Breast epithelium (tissue), 4 donors: ENCODE results near the gene FMN1. TPM values are rescaled to one million over a fixed set of nuclear protein-coding genes. Genes with fewer than 3 reads are reported as not detected.

Source experiments
- DNase-seq, 2 donors: peaks; one replicate each; pipeline ENCODE4 v3.0.0-alpha.2; 2019; ENCODE audit warnings: low spot score in 2 of 2
- H3K27ac ChIP-seq, 2 donors: fragments of 200-600 bp; sonication (generic) in 1 of 2; one replicate each; pipeline ENCODE4 v1.5.1; 2016 to 2019; ENCODE audit warnings: mild to moderate bottlenecking in 1 of 2
- H3K27me3 ChIP-seq, 2 donors: fragments of 200-600 bp; sonication (generic) in 1 of 2; one replicate each; pipeline versions ENCODE4 v1.5.1 to v1.6.0; 2017 to 2019; ENCODE audit warnings: control low read depth in 1 of 2, mild to moderate bottlenecking in 1 of 2
- H3K36me3 ChIP-seq: fragments of 200-600 bp; one replicate; pipeline ENCODE4 v1.5.1; 2019
- H3K4me1 ChIP-seq, 2 donors: fragments of 200-600 bp; sonication (generic); one replicate each; pipeline ENCODE4 v1.5.1; 2016 to 2019; ENCODE audit warnings: control low read depth in 1 of 2
- H3K4me3 ChIP-seq, 3 donors: fragments of 200-600 bp; sonication (generic); 1 replicate in 2 of 3; 2 replicates in 1 of 3; pipeline ENCODE4 v1.5.1; 2016 to 2019; ENCODE audit warnings: mild to moderate bottlenecking in 3 of 3, moderate library complexity in 2 of 3
- H3K9me3 ChIP-seq, 2 donors: fragments of 200-600 bp; sonication (generic) in 1 of 2; one replicate each; pipeline ENCODE4 v1.5.1; 2016 to 2019; ENCODE audit warnings: control low read depth in 1 of 2
- CTCF ChIP-seq, 3 donors: fragments of 450-650 bp; IDR thresholded peaks; one replicate each; pipeline ENCODE4 v1.5.1; 2016 to 2017; ENCODE audit warnings: antibody characterized with exemption in 3 of 3, mild to moderate bottlenecking in 3 of 3, moderate library complexity in 3 of 3
- POLR2A ChIP-seq: fragments of 450-650 bp; IDR thresholded peaks from one replicate; pipeline ENCODE4 v1.6.1; 2016; ENCODE audit warnings: antibody characterized with exemption, mild to moderate bottlenecking, moderate library complexity
- POLR2AphosphoS5 ChIP-seq, 3 donors: sonication (generic); formaldehyde crosslinking; IDR thresholded peaks; one replicate each; pipeline ENCODE4 v1.6.1; 2017; ENCODE audit warnings: antibody characterized with exemption in 3 of 3
- intact Hi-C: fragments of 100-400 bp; cut with DNase I; formaldehyde crosslinking; loops from one replicate; pipeline ENCODE4 v1.15.1; 2023; ENCODE audit warnings: low total_unique reads
- total RNA-seq, 3 donors: library from RNA; depleted of rRNA; stranded (reverse); fragments of >200 nt; gene quantifications; one replicate each; pipeline ENCODE4 v1.1.0, GENCODE V29; 2016

The FMN1 gene
- total RNA-seq, 3 donors from 2014 or later, result 33.1 to 56.8 (median 50.7) TPM

- Histone ChIP-seq H3K36me3 (no peaks in the 10 kb centered on the region), H3K4me1 (no peaks in the 10 kb centered on the region), H3K4me3 (no peak overlapping the region), H3K9me3 (no peaks in the 10 kb centered on the region), H3K27ac (no peak overlapping the region), H3K27me3 (no peaks in the 10 kb centered on the region)
- DNase-seq, result no peak
- TF ChIP-seq POLR2AphosphoS5 (IDR thresholded peaks at IDR 0.05) (no peak), CTCF (IDR thresholded peaks at IDR 0.05) (no peak)
- intact Hi-C loops, result loop anchor here (10.0 kb wide), 1 partner anchor 1767 kb away; no protein-coding TSS in a partner anchor
These were observed 136.7 kb downstream of the FMN1 start for GRCh38 chr15:33057845-33058244.

GRCh38 chr15:33055962-33056361, 138.6 kb downstream of the FMN1 start:
- no peaks in the 10 kb centered on the region for H3K9me3 ChIP-seq
- H3K4me3 ChIP-seq, result no peak overlapping the region
- H3K36me3 ChIP-seq, result no peaks in the 10 kb centered on the region
- H3K27ac ChIP-seq, result peak overlapping the region in 1 of 2 donors; percentile 18
- intact Hi-C loops, result loop anchor here (10.0 kb wide), 1 partner anchor 1769 kb away; no protein-coding TSS in a partner anchor
- H3K4me1 ChIP-seq, result no peaks in the 10 kb centered on the region
- no peak for DNase-seq
- no peaks in the 10 kb centered on the region for H3K27me3 ChIP-seq
- TF ChIP-seq POLR2AphosphoS5 (IDR thresholded peaks at IDR 0.05), result no peak
- no peak for TF ChIP-seq POLR2A
- no peak for TF ChIP-seq CTCF (IDR thresholded peaks at IDR 0.05)

GRCh38 chr15:33051528-33051927, 143.0 kb downstream of the FMN1 start:
- no peak overlapping the region for H3K27ac ChIP-seq
- H3K36me3 ChIP-seq, result no peaks in the 10 kb centered on the region
- no peaks in the 10 kb centered on the region for H3K9me3 ChIP-seq
- intact Hi-C loops, result loop anchor here (10.0 kb wide), 1 partner anchor 1773 kb away; no protein-coding TSS in a partner anchor
- H3K27me3 ChIP-seq, result no peaks in the 10 kb centered on the region
- DNase-seq, result no peak
- no peaks in the 10 kb centered on the region for H3K4me1 ChIP-seq
- no peak for TF ChIP-seq POLR2A
- TF ChIP-seq POLR2AphosphoS5 (IDR thresholded peaks at IDR 0.05), result no peak
- TF ChIP-seq CTCF (IDR thresholded peaks at IDR 0.05), result no peak
- no peak overlapping the region for H3K4me3 ChIP-seq

GRCh38 chr15:33048255-33048654, 146.3 kb downstream of the FMN1 start:
- no peaks in the 10 kb centered on the region for H3K27me3 ChIP-seq
- no peak overlapping the region for H3K27ac ChIP-seq
- peaks cover 5 to 6% of the 10 kb centered on the region in 2 donors for H3K9me3 ChIP-seq
- intact Hi-C loops, result no loop called here
- TF ChIP-seq POLR2AphosphoS5 (IDR thresholded peaks at IDR 0.05) (no peak), POLR2A (no peak), CTCF (IDR thresholded peaks at IDR 0.05) (no peak)
- H3K4me3 ChIP-seq, result no peak overlapping the region
- DNase-seq, result no peak
- no peaks in the 10 kb centered on the region for H3K36me3 ChIP-seq
- no peaks in the 10 kb centered on the region for H3K4me1 ChIP-seq

DNA sequence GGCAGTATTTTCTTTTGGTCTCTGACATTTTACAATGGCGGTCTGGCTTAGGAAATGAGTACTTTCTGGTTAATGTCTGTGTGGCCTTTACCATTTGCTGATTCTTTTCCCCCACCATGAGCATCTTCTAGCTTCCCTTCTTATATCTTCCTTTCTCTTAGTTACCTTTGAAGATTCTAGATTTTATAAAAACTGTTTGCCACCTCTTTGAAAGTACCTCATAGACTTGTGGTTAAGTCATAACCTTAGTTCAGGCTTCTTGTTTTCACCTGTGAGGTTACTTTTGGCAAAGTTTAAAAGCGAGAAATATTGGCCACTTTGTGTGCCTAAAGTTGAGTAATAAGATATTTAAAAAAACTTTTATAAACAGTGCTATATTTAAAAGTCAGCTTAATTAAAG, 147.4 kb downstream of the FMN1 start:
- no peak for DNase-seq
- TF ChIP-seq POLR2A, result no peak
- no peak for TF ChIP-seq POLR2AphosphoS5 (IDR thresholded peaks at IDR 0.05)
- no peak for TF ChIP-seq CTCF (IDR thresholded peaks at IDR 0.05)
- intact Hi-C loops, result no loop called here
- Histone ChIP-seq H3K4me3 (no peak overlapping the region), H3K9me3 (peaks cover 6 to 11% of the 10 kb centered on the region in 2 donors), H3K36me3 (no peaks in the 10 kb centered on the region), H3K27ac (peak overlapping the region in 1 of 2 donors; percentile 42), H3K4me1 (no peaks in the 10 kb centered on the region), H3K27me3 (no peaks in the 10 kb centered on the region)
